ENCODE measurements around the gene DBF4B.
"Not testable (repeated sequence)": the region's sequence is repeated elsewhere in the genome, so short reads cannot be mapped to it uniquely, and the experiment has no call there.

Gene DBF4B

DNA sequence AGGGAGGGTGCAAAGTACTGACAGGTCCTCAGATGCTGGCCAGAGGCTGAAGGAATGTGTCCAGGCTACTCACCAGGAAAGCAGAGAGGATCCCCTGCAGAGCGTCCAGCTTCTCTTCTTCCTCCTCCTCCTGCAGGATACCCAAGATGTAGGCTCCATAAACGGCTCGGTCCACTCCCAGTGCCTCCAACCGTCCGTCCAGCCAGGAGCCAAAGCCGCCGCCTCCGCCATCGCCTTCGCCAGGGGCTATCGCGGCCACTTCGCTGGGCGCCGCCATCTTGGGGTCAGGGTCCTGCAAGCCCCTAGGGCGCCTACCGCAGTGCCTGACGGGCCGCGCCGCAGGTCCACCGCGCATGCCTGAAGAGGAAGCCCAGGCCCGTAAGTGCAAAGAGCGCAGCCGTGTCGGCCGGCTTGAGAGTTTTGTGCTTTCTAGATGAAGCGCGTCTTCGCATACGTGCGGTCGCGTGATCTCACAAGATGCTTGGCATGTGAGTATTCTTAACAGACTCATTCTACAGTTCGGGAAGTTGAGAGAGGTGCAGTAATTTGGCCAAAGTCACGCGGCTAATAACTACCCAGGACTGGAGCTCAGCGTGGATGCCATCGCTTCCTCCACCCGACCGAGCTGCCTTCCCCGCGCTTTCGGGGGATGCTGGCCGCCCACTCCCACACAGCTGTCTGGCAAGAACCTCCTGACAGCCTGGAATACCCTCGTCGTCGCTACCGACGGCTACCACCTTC is 18.8 kb upstream of the DBF4B start, which contains the start of gene CCDC43:
Gene CCDC43, minus strand, starts transcription at position 300 of the 741 bp plus-strand sequence. Its CDS starts 23 bp downstream, at position 277.
- Histone ChIP-seq H3K4me3 (ENCODE audit: control insufficient read depth in 1 of 7, extremely low read depth in 1 of 7, insufficient read depth in 4 of 7, low read depth in 2 of 7, low read length in 6 of 7) (peak within 1 kb of the TSS; percentile 84 to 100 (median 97)), H3K27me3 (replicated peaks in 2 of 5; ENCODE audit: control insufficient read depth in 4 of 5, insufficient read depth in 5 of 5, low read length in 4 of 5) (no peaks in the 10 kb centered on the region), H3K27ac (ENCODE audit: insufficient read depth in 1 of 2, low read depth in 1 of 2, low read length in 2 of 2, poor library complexity in 1 of 2, severe bottlenecking in 2 of 2) (peak within 1 kb of the TSS; percentile 84 to 94), H3K4me1 (ENCODE audit: control extremely low read depth in 1 of 4, control insufficient read depth in 4 of 4, insufficient read depth in 4 of 4, low read length in 3 of 4) (peaks cover 10 to 21% (median 16%) of the 10 kb centered on the region in 4 experiments), H3K36me3 (ENCODE audit: control insufficient read depth in 4 of 4, insufficient read depth in 4 of 4, low read length in 3 of 4) (peaks cover 0 to 11% (median 3%) of the 10 kb centered on the region in 4 experiments), H3K9me3 (ENCODE audit: control extremely low read depth in 1 of 5, control insufficient read depth in 4 of 5, insufficient read depth in 2 of 5, low read depth in 1 of 5, low read length in 4 of 5) (no peaks in the 10 kb centered on the region)
- peak; percentile 93 to 96 (median 96) for DNase-seq
- ChIA-PET POLR2A (no interaction called here), CTCF (interaction anchor here (1.0 kb wide), 1 partner anchor 143 kb away, joined by 3 read pairs; no protein-coding TSS in a partner anchor)
- WGBS (ENCODE audit: insufficient coverage) = under 1% methylated on average over 43 of the region's 51 CpGs

DNA sequence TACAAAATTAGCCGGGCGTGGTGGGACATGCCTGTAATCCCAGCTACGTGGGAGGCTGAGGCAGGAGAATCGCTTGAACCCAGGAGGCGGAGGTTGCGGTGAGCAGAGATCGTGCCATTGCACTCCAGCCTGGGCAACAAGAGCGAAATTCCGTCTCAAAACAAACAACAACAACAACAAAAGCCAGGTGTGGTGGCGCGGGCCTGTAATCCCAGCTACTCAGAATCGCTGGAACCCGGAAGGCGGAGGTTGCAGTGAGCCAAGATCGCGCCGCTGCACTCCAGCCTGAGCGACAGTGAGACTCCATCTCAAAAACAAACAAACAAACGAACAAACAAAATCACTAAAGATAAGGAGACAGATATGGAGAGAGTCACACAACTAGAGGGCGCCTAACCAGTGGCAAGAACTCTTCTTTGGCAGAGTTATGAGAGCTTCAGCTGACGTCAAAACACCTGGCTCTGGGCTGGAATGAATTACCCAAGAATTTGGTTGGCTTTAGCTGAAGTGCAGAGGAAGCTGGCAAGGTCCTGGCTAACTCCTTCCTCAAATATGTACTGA is 17.6 kb upstream of the DBF4B start:
- WGBS (ENCODE audit: insufficient coverage) = 83% methylated on average over 10 of the region's 21 CpGs
- H3K36me3 ChIP-seq (ENCODE audit: control insufficient read depth in 4 of 4, insufficient read depth in 4 of 4, low read length in 3 of 4); H3K27ac ChIP-seq (ENCODE audit: insufficient read depth in 1 of 2, low read depth in 1 of 2, low read length in 2 of 2, poor library complexity in 1 of 2, severe bottlenecking in 2 of 2); H3K27me3 ChIP-seq (replicated peaks in 2 of 5; ENCODE audit: control insufficient read depth in 4 of 5, insufficient read depth in 5 of 5, low read length in 4 of 5); H3K9me3 ChIP-seq (ENCODE audit: control extremely low read depth in 1 of 5, control insufficient read depth in 4 of 5, insufficient read depth in 2 of 5, low read depth in 1 of 5, low read length in 4 of 5); POLR2A ChIA-PET; H3K4me3 ChIP-seq (ENCODE audit: control insufficient read depth in 1 of 7, extremely low read depth in 1 of 7, insufficient read depth in 4 of 7, low read depth in 2 of 7, low read length in 6 of 7): not testable (repeated sequence)
- peaks cover 10 to 21% (median 16%) of the 10 kb centered on the region in 4 experiments for H3K4me1 ChIP-seq (ENCODE audit: control extremely low read depth in 1 of 4, control insufficient read depth in 4 of 4, insufficient read depth in 4 of 4, low read length in 3 of 4)
- CTCF ChIA-PET = interaction anchor here (1.4 to 1.8 kb wide), 2 partner anchors 17 to 18 kb away, joined by 4 to 5 read pairs; partner anchors contain the start of gene DBF4B
- peak; percentile 67 to 74 (median 73) for DNase-seq

DNA sequence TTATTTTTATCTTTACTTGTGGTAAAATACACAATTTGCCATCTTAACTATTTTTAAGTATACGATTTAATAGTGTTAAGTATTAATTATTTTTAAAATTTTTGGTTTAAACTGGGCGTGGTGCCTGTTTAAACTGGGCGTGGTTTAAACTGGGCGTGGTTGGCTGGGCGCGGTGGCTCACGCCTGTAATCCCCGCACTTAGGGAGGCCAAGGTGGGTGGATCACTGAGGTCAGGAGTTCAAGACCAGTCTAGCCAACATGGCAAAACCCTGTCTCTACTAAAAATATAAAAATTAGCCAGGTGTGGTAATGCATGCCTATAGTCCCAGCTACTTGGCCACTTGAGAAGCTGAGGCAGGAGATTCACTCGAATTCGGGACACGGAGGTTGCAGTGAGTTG is 14.9 kb upstream of the DBF4B start:
- peaks cover 5 to 18% (median 14%) of the 10 kb centered on the region in 4 experiments for H3K4me1 ChIP-seq (ENCODE audit: control extremely low read depth in 1 of 4, control insufficient read depth in 4 of 4, insufficient read depth in 4 of 4, low read length in 3 of 4)
- H3K4me3 ChIP-seq (ENCODE audit: control insufficient read depth in 1 of 7, extremely low read depth in 1 of 7, insufficient read depth in 4 of 7, low read depth in 2 of 7, low read length in 6 of 7) = no peak overlapping the region
- CTCF ChIA-PET = no interaction called here
- DNase-seq = no peak
- H3K27me3 ChIP-seq (replicated peaks in 2 of 5; ENCODE audit: control insufficient read depth in 4 of 5, insufficient read depth in 5 of 5, low read length in 4 of 5) = no peaks in the 10 kb centered on the region
- H3K27ac ChIP-seq (ENCODE audit: insufficient read depth in 1 of 2, low read depth in 1 of 2, low read length in 2 of 2, poor library complexity in 1 of 2, severe bottlenecking in 2 of 2) = no peak overlapping the region
- H3K9me3 ChIP-seq (ENCODE audit: control extremely low read depth in 1 of 5, control insufficient read depth in 4 of 5, insufficient read depth in 2 of 5, low read depth in 1 of 5, low read length in 4 of 5) = no peaks in the 10 kb centered on the region
- 90% methylated on average over 5 of the region's 11 CpGs for WGBS (ENCODE audit: insufficient coverage)
- POLR2A ChIA-PET = no interaction called here
- no peaks in the 10 kb centered on the region for H3K36me3 ChIP-seq (ENCODE audit: control insufficient read depth in 4 of 4, insufficient read depth in 4 of 4, low read length in 3 of 4)

DNA sequence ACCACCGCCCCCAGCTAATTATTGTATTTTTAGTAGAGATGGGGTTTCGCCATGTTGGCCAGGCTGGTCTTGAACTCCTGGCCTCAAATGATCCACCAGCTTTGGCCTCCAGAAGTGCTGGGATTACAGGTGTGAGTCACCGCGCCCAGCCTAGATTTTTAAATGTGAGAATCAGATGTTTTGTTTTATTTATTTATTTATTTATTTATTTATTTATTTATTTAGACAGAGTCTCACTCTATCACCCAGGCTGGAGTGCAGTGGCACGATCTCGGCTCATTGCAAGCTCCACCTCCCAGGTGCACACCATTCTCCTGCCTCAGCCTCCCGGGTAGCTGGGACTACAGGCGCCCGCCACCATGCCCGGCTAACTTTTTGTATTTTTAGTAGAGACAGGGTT is 8.2 kb upstream of the DBF4B start:
- WGBS (ENCODE audit: insufficient coverage) = 93% methylated on average over 4 of the region's 10 CpGs
- CTCF ChIA-PET, POLR2A ChIA-PET: not testable (repeated sequence)

DNA sequence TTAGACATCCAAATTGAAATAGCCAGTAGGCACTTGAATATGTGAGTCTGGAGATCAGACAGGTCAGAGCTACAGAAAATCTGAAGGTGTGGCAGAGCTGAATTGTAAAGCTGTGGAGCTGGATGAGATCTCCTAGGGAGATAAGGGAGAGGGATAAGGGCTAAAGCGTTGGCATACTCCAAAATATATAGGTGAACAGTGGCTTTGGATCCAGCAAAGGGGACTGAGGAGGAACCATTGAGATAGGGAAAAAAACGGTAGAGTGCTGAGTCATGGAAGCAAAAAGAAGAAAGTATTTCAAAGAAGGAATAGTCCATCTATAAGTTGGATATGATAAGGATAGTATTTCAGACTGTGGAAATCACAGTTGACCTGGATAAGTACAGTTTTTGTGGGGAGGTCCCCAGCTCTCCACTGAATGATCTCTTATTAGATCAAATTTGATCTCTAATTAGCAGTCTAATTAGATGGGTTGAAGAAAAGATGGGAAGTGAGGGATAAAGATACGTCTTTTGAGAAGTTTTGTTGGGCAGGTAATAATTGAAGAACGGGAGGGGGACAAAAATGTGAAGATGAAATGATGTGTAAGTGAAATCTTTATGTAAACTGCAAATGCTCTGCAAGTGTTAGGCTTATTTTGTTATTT is 587 bp upstream of the DBF4B start:
- WGBS (ENCODE audit: insufficient coverage) = 42% methylated on average over 2 of the region's 4 CpGs
- Histone ChIP-seq H3K4me1 (ENCODE audit: control extremely low read depth in 1 of 4, control insufficient read depth in 4 of 4, insufficient read depth in 4 of 4, low read length in 3 of 4) (peaks cover 13 to 19% (median 16%) of the 10 kb centered on the region in 4 experiments), H3K27ac (ENCODE audit: insufficient read depth in 1 of 2, low read depth in 1 of 2, low read length in 2 of 2, poor library complexity in 1 of 2, severe bottlenecking in 2 of 2) (peak overlapping the region; percentile 80 to 88), H3K4me3 (ENCODE audit: control insufficient read depth in 1 of 7, extremely low read depth in 1 of 7, insufficient read depth in 4 of 7, low read depth in 2 of 7, low read length in 6 of 7) (peak overlapping the region in 6 of 7 experiments; percentile 79 to 99 (median 96)), H3K9me3 (ENCODE audit: control extremely low read depth in 1 of 5, control insufficient read depth in 4 of 5, insufficient read depth in 2 of 5, low read depth in 1 of 5, low read length in 4 of 5) (no peaks in the 10 kb centered on the region), H3K27me3 (replicated peaks in 2 of 5; ENCODE audit: control insufficient read depth in 4 of 5, insufficient read depth in 5 of 5, low read length in 4 of 5) (no peaks in the 10 kb centered on the region), H3K36me3 (ENCODE audit: control insufficient read depth in 4 of 4, insufficient read depth in 4 of 4, low read length in 3 of 4) (no peaks in the 10 kb centered on the region)
- DNase-seq = peak in 2 of 3 donors; percentile 36 to 39
- ChIA-PET POLR2A (interaction anchor here (1.3 kb wide), 1 partner anchor 60 kb away, joined by 4 read pairs; no protein-coding TSS in a partner anchor), CTCF (interaction anchor here (1.1 kb wide), 1 partner anchor 17 kb away, joined by 5 read pairs; no protein-coding TSS in a partner anchor)

More for the DNA sequence above, 8.2 kb upstream of the DBF4B start:
- not testable (repeated sequence) for H3K27me3 ChIP-seq (replicated peaks in 2 of 5; ENCODE audit: control insufficient read depth in 4 of 5, insufficient read depth in 5 of 5, low read length in 4 of 5); H3K4me3 ChIP-seq (ENCODE audit: control insufficient read depth in 1 of 7, extremely low read depth in 1 of 7, insufficient read depth in 4 of 7, low read depth in 2 of 7, low read length in 6 of 7); DNase-seq; H3K27ac ChIP-seq (ENCODE audit: insufficient read depth in 1 of 2, low read depth in 1 of 2, low read length in 2 of 2, poor library complexity in 1 of 2, severe bottlenecking in 2 of 2); H3K4me1 ChIP-seq (ENCODE audit: control extremely low read depth in 1 of 4, control insufficient read depth in 4 of 4, insufficient read depth in 4 of 4, low read length in 3 of 4); H3K36me3 ChIP-seq (ENCODE audit: control insufficient read depth in 4 of 4, insufficient read depth in 4 of 4, low read length in 3 of 4); H3K9me3 ChIP-seq (ENCODE audit: control extremely low read depth in 1 of 5, control insufficient read depth in 4 of 5, insufficient read depth in 2 of 5, low read depth in 1 of 5, low read length in 4 of 5)

DNA sequence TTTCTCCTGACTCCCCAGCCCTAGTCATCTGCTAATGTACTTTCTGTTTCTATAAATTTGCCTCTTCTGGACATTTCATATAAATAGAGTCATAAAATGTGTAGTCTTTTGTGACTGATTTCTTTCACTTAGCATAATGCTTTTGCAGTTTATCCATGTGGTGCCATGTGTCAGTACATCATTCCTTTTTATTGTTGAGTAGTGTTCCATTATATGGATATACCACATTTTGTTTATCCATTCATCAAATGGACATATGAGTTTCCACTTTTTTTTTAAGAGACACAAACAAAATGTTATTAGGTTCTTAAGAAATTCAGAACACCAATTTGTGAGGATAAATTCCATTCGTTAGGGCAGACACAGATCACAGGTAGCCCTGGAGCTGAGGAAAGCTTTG is 11.0 kb downstream of the DBF4B start:
- no peak overlapping the region for H3K4me3 ChIP-seq (ENCODE audit: control insufficient read depth in 1 of 7, extremely low read depth in 1 of 7, insufficient read depth in 4 of 7, low read depth in 2 of 7, low read length in 6 of 7)
- no peaks in the 10 kb centered on the region for H3K4me1 ChIP-seq (ENCODE audit: control extremely low read depth in 1 of 4, control insufficient read depth in 4 of 4, insufficient read depth in 4 of 4, low read length in 3 of 4)
- POLR2A ChIA-PET = interaction anchor here (0.6 kb wide), 1 partner anchor 819 kb away, joined by 4 read pairs; no protein-coding TSS in a partner anchor
- H3K27ac ChIP-seq (ENCODE audit: insufficient read depth in 1 of 2, low read depth in 1 of 2, low read length in 2 of 2, poor library complexity in 1 of 2, severe bottlenecking in 2 of 2) = no peak overlapping the region
- DNase-seq = no peak
- WGBS (ENCODE audit: insufficient coverage) = 100% methylated on average over 1 of the region's 1 CpG
- no peaks in the 10 kb centered on the region for H3K27me3 ChIP-seq (replicated peaks in 2 of 5; ENCODE audit: control insufficient read depth in 4 of 5, insufficient read depth in 5 of 5, low read length in 4 of 5)
- H3K36me3 ChIP-seq (ENCODE audit: control insufficient read depth in 4 of 4, insufficient read depth in 4 of 4, low read length in 3 of 4) = peaks cover 2 to 36% (median 14%) of the 10 kb centered on the region in 4 experiments
- CTCF ChIA-PET = no interaction called here
- no peaks in the 10 kb centered on the region for H3K9me3 ChIP-seq (ENCODE audit: control extremely low read depth in 1 of 5, control insufficient read depth in 4 of 5, insufficient read depth in 2 of 5, low read depth in 1 of 5, low read length in 4 of 5)
